ENCODE data around the gene PDCD1LG2.

The PDCD1LG2 gene

GRCh38 chr9:5511476-5511875, 1.1 kb downstream of the PDCD1LG2 start:
- Histone ChIP-seq H3K4me2 (ENCODE audit: insufficient read depth, low read length, poor library complexity, severe bottlenecking) (no peak overlapping the region), H2BK120ac (ENCODE audit: low read depth, low read length) (no peak overlapping the region), H3K9me3 (replicated peaks in 1 of 2; ENCODE audit: control insufficient read depth in 2 of 2, insufficient read depth in 1 of 2, low read depth in 1 of 2, low read length in 2 of 2) (peaks cover 0 to 2% of the 10 kb centered on the region in 2 donors), H3K9ac (ENCODE audit: low read depth, low read length, poor library complexity) (no peak overlapping the region), H3K27ac (replicated peaks; ENCODE audit: low read length) (no peak overlapping the region), H2BK15ac (ENCODE audit: low read length) (no peak overlapping the region), H2BK5ac (ENCODE audit: low read length) (no peak overlapping the region), H2AFZ (ENCODE audit: low read length) (no peak overlapping the region), H2AK5ac (ENCODE audit: low read depth, low read length) (no peak overlapping the region), H4K91ac (ENCODE audit: low read depth, low read length, poor library complexity) (no peak overlapping the region), H3K36me3 (replicated peaks in 1 of 2; ENCODE audit: control insufficient read depth in 2 of 2, insufficient read depth in 2 of 2, low read length in 2 of 2) (no peaks in the 10 kb centered on the region), H3K27me3 (ENCODE audit: control insufficient read depth in 3 of 3, insufficient read depth in 3 of 3, low read depth in 1 of 3, low read length in 3 of 3) (no peaks in the 10 kb centered on the region), H3K79me1 (ENCODE audit: low read depth, low read length) (no peaks in the 10 kb centered on the region), H2BK12ac (ENCODE audit: low read length) (no peak overlapping the region), H3K4ac (ENCODE audit: low read length) (no peak overlapping the region), H3K14ac (ENCODE audit: low read length) (no peak overlapping the region), H3K4me1 (ENCODE audit: control insufficient read depth in 2 of 2, insufficient read depth in 1 of 2, low read depth in 1 of 2, low read length in 2 of 2) (peaks cover 0 to 3% of the 10 kb centered on the region in 2 donors), H4K8ac (ENCODE audit: low read depth, low read length) (no peak overlapping the region), H3K18ac (ENCODE audit: low read length) (no peak overlapping the region), H3K23ac (ENCODE audit: low read depth, low read length, poor library complexity) (no peak overlapping the region), H3K4me3 (ENCODE audit: low read length in 2 of 2) (no peak overlapping the region)
- no peak for DNase-seq (ENCODE audit: low spot score)
- no CpG with 5 or more reads among the region's 1 CpG for WGBS, 2 donors (ENCODE audit: extremely low coverage in 2 of 2, insufficient read length in 2 of 2, insufficient replicate concordance in 1 of 2)

GRCh38 chr9:5511935-5512580, 1.7 kb downstream of the PDCD1LG2 start:
- no peak overlapping the region for H3K23ac ChIP-seq (ENCODE audit: low read depth, low read length, poor library complexity)
- H3K9ac ChIP-seq (ENCODE audit: low read depth, low read length, poor library complexity): no peak overlapping the region
- no peak overlapping the region for H2AFZ ChIP-seq (ENCODE audit: low read length)
- no peak overlapping the region for H2BK5ac ChIP-seq (ENCODE audit: low read length)
- H3K79me1 ChIP-seq (ENCODE audit: low read depth, low read length): no peaks in the 10 kb centered on the region
- no peaks in the 10 kb centered on the region for H3K36me3 ChIP-seq (replicated peaks in 1 of 2; ENCODE audit: control insufficient read depth in 2 of 2, insufficient read depth in 2 of 2, low read length in 2 of 2)
- no peak overlapping the region for H3K4me2 ChIP-seq (ENCODE audit: insufficient read depth, low read length, poor library complexity, severe bottlenecking)
- no peak overlapping the region for H3K14ac ChIP-seq (ENCODE audit: low read length)
- no peaks in the 10 kb centered on the region for H3K27me3 ChIP-seq (ENCODE audit: control insufficient read depth in 3 of 3, insufficient read depth in 3 of 3, low read depth in 1 of 3, low read length in 3 of 3)
- 100% methylated on average over 1 of the region's 6 CpGs; no CpG with 5 or more reads in 1 of the 2 donors for WGBS, 2 donors (ENCODE audit: extremely low coverage in 2 of 2, insufficient read length in 2 of 2, insufficient replicate concordance in 1 of 2)
- no peak overlapping the region for H4K91ac ChIP-seq (ENCODE audit: low read depth, low read length, poor library complexity)
- peaks cover 0 to 2% of the 10 kb centered on the region in 2 donors for H3K9me3 ChIP-seq (replicated peaks in 1 of 2; ENCODE audit: control insufficient read depth in 2 of 2, insufficient read depth in 1 of 2, low read depth in 1 of 2, low read length in 2 of 2)
- no peak overlapping the region for H2AK5ac ChIP-seq (ENCODE audit: low read depth, low read length)
- no peak overlapping the region for H3K18ac ChIP-seq (ENCODE audit: low read length)
- H3K4me1 ChIP-seq (ENCODE audit: control insufficient read depth in 2 of 2, insufficient read depth in 1 of 2, low read depth in 1 of 2, low read length in 2 of 2): peaks cover 0 to 3% of the 10 kb centered on the region in 2 donors
- no peak for DNase-seq (ENCODE audit: low spot score)
- H3K27ac ChIP-seq (replicated peaks; ENCODE audit: low read length): no peak overlapping the region
- no peak overlapping the region for H3K4ac ChIP-seq (ENCODE audit: low read length)
- no peak overlapping the region for H4K8ac ChIP-seq (ENCODE audit: low read depth, low read length)
- H2BK12ac ChIP-seq (ENCODE audit: low read length): no peak overlapping the region
- no peak overlapping the region for H2BK15ac ChIP-seq (ENCODE audit: low read length)
- H3K4me3 ChIP-seq (ENCODE audit: low read length in 2 of 2): no peak overlapping the region
- no peak overlapping the region for H2BK120ac ChIP-seq (ENCODE audit: low read depth, low read length)

- peaks cover 0 to 2% of the 10 kb centered on the region in 2 donors for H3K9me3 ChIP-seq (replicated peaks in 1 of 2; ENCODE audit: control insufficient read depth in 2 of 2, insufficient read depth in 1 of 2, low read depth in 1 of 2, low read length in 2 of 2)
- H3K4ac ChIP-seq (ENCODE audit: low read length): no peak overlapping the region
- H2BK120ac ChIP-seq (ENCODE audit: low read depth, low read length): no peak overlapping the region
- no peak overlapping the region for H3K23ac ChIP-seq (ENCODE audit: low read depth, low read length, poor library complexity)
- peaks cover 0 to 3% of the 10 kb centered on the region in 2 donors for H3K4me1 ChIP-seq (ENCODE audit: control insufficient read depth in 2 of 2, insufficient read depth in 1 of 2, low read depth in 1 of 2, low read length in 2 of 2)
- H3K4me2 ChIP-seq (ENCODE audit: insufficient read depth, low read length, poor library complexity, severe bottlenecking): no peak overlapping the region
- H3K14ac ChIP-seq (ENCODE audit: low read length): no peak overlapping the region
- H3K4me3 ChIP-seq (ENCODE audit: low read length in 2 of 2): no peak overlapping the region
- WGBS, 2 donors (ENCODE audit: extremely low coverage in 2 of 2, insufficient read length in 2 of 2, insufficient replicate concordance in 1 of 2): no CpG with 5 or more reads among the region's 2 CpGs
- H3K18ac ChIP-seq (ENCODE audit: low read length): no peak overlapping the region
- no peaks in the 10 kb centered on the region for H3K27me3 ChIP-seq (ENCODE audit: control insufficient read depth in 3 of 3, insufficient read depth in 3 of 3, low read depth in 1 of 3, low read length in 3 of 3)
- no peak overlapping the region for H2BK12ac ChIP-seq (ENCODE audit: low read length)
- no peaks in the 10 kb centered on the region for H3K36me3 ChIP-seq (replicated peaks in 1 of 2; ENCODE audit: control insufficient read depth in 2 of 2, insufficient read depth in 2 of 2, low read length in 2 of 2)
- H4K8ac ChIP-seq (ENCODE audit: low read depth, low read length): no peak overlapping the region
- no peak overlapping the region for H2AK5ac ChIP-seq (ENCODE audit: low read depth, low read length)
- H2BK15ac ChIP-seq (ENCODE audit: low read length): no peak overlapping the region
- H2BK5ac ChIP-seq (ENCODE audit: low read length): no peak overlapping the region
- DNase-seq (ENCODE audit: low spot score): no peak
- H3K27ac ChIP-seq (replicated peaks; ENCODE audit: low read length): no peak overlapping the region
- H2AFZ ChIP-seq (ENCODE audit: low read length): no peak overlapping the region
- no peak overlapping the region for H3K9ac ChIP-seq (ENCODE audit: low read depth, low read length, poor library complexity)
- H4K91ac ChIP-seq (ENCODE audit: low read depth, low read length, poor library complexity): no peak overlapping the region
- H3K79me1 ChIP-seq (ENCODE audit: low read depth, low read length): no peaks in the 10 kb centered on the region
Measured at GRCh38 chr9:5512658-5513452, 2.5 kb downstream of the PDCD1LG2 start.

- WGBS, 2 donors (ENCODE audit: extremely low coverage in 2 of 2, insufficient read length in 2 of 2, insufficient replicate concordance in 1 of 2): no CpG with 5 or more reads among the region's 2 CpGs
Measured at GRCh38 chr9:5513966-5514616, 3.8 kb downstream of the PDCD1LG2 start.

More at GRCh38 chr9:5513966-5514616, 3.8 kb downstream of the PDCD1LG2 start:
- no peak overlapping the region for H2AFZ ChIP-seq (ENCODE audit: low read length)
- H3K27me3 ChIP-seq (ENCODE audit: control insufficient read depth in 3 of 3, insufficient read depth in 3 of 3, low read depth in 1 of 3, low read length in 3 of 3): no peaks in the 10 kb centered on the region
- no peak overlapping the region for H2BK120ac ChIP-seq (ENCODE audit: low read depth, low read length)
- no peak overlapping the region for H3K18ac ChIP-seq (ENCODE audit: low read length)
- H3K14ac ChIP-seq (ENCODE audit: low read length): no peak overlapping the region
- DNase-seq (ENCODE audit: low spot score): no peak
- H2AK5ac ChIP-seq (ENCODE audit: low read depth, low read length): no peak overlapping the region
- H3K36me3 ChIP-seq (replicated peaks in 1 of 2; ENCODE audit: control insufficient read depth in 2 of 2, insufficient read depth in 2 of 2, low read length in 2 of 2): no peaks in the 10 kb centered on the region
- no peak overlapping the region for H3K9ac ChIP-seq (ENCODE audit: low read depth, low read length, poor library complexity)
- H4K8ac ChIP-seq (ENCODE audit: low read depth, low read length): no peak overlapping the region
- no peak overlapping the region for H2BK15ac ChIP-seq (ENCODE audit: low read length)
- no peak overlapping the region for H3K4me3 ChIP-seq (ENCODE audit: low read length in 2 of 2)
- H3K79me1 ChIP-seq (ENCODE audit: low read depth, low read length): no peaks in the 10 kb centered on the region
- H4K91ac ChIP-seq (ENCODE audit: low read depth, low read length, poor library complexity): no peak overlapping the region
- H3K27ac ChIP-seq (replicated peaks; ENCODE audit: low read length): no peak overlapping the region
- no peak overlapping the region for H2BK5ac ChIP-seq (ENCODE audit: low read length)
- peaks cover 0 to 3% of the 10 kb centered on the region in 2 donors for H3K4me1 ChIP-seq (ENCODE audit: control insufficient read depth in 2 of 2, insufficient read depth in 1 of 2, low read depth in 1 of 2, low read length in 2 of 2)
- no peak overlapping the region for H3K4me2 ChIP-seq (ENCODE audit: insufficient read depth, low read length, poor library complexity, severe bottlenecking)
- H3K23ac ChIP-seq (ENCODE audit: low read depth, low read length, poor library complexity): no peak overlapping the region
- H2BK12ac ChIP-seq (ENCODE audit: low read length): no peak overlapping the region
- H3K9me3 ChIP-seq (replicated peaks in 1 of 2; ENCODE audit: control insufficient read depth in 2 of 2, insufficient read depth in 1 of 2, low read depth in 1 of 2, low read length in 2 of 2): peaks cover 0 to 2% of the 10 kb centered on the region in 2 donors
- no peak overlapping the region for H3K4ac ChIP-seq (ENCODE audit: low read length)

All from neuronal stem cell (in vitro differentiated cells).